Transverse colon (tissue), 4 donors: ENCODE data around the gene TTN. TPM values are rescaled to one million over a fixed set of nuclear protein-coding genes. Genes with fewer than 3 reads are reported as not detected.
A peak's percentile ranks its signal among the peaks of the same experiment; 100 is the strongest.

Source experiments
- DNase-seq: peaks from one replicate; pipeline ENCODE4 v3.0.0-alpha.2; 2019
- H3K27ac ChIP-seq, 4 donors: fragments of 200-600 bp; sonication (generic); 2 replicates each; pipeline ENCODE4 v1.5.1; 2016 to 2018; ENCODE audit warnings: inconsistent platforms in 4 of 4
- H3K27me3 ChIP-seq: fragments of 200-600 bp; sonication (generic); 2 replicates; pipeline ENCODE4 v1.5.1; 2017; ENCODE audit warnings: inconsistent platforms
- H3K36me3 ChIP-seq, 4 donors: fragments of 200-600 bp; sonication (generic); 2 replicates each; pipeline ENCODE4 v1.5.1; 2017 to 2019; ENCODE audit warnings: inconsistent platforms in 4 of 4
- H3K4me1 ChIP-seq, 4 donors: fragments of 200-600 bp; sonication (generic); 2 replicates each; pipeline ENCODE4 v1.5.1; 2017 to 2020; ENCODE audit warnings: inconsistent platforms in 4 of 4
- H3K4me3 ChIP-seq, 4 donors: fragments of 200-600 bp; sonication (generic); 1 replicate in 1 of 4; 2 replicates in 3 of 4; pipeline versions ENCODE4 v1.5.1 to v1.6.1; 2017 to 2019; ENCODE audit warnings: inconsistent platforms in 4 of 4
- H3K9me3 ChIP-seq, 2 donors: fragments of 200-600 bp; sonication (generic); 2 replicates each; pipeline ENCODE4 v1.5.1; 2017 to 2019; ENCODE audit warnings: inconsistent platforms in 2 of 2
- EP300 ChIP-seq: sonication (generic); formaldehyde crosslinking; IDR thresholded peaks from one replicate; pipeline ENCODE4 v1.6.1; 2017; ENCODE audit warnings: antibody characterized with exemption, low read depth
- POLR2A ChIP-seq: fragments of 450-650 bp; IDR thresholded peaks from one replicate; pipeline ENCODE4 v1.6.1; 2016; ENCODE audit warnings: antibody characterized with exemption, mild to moderate bottlenecking, moderate library complexity
- POLR2AphosphoS5 ChIP-seq, 3 donors: sonication (generic); formaldehyde crosslinking; IDR thresholded peaks; one replicate each; pipeline ENCODE4 v1.6.1; 2016; ENCODE audit warnings: antibody characterized with exemption in 3 of 3
- WGBS, 2 donors: methylation state at CpG; one replicate each; pipeline ENCODE4 v1.1.5; 2018; ENCODE audit warnings: low coverage in 1 of 2; 5-methylcytosine and 5-hydroxymethylcytosine counted together
- in situ Hi-C, 4 donors: fragments of 200-750 bp; cut with MboI; loops; one replicate each; pipeline versions ENCODE4 v1.15.0 to v1.15.1; 2017; ENCODE audit warnings: low sequenced_read_pairs in 3 of 4, low pct_ligation_motif_present in 1 of 4, low pct_unique_long_range_greater_than_20kb in 1 of 4
- intact Hi-C: fragments of 100-400 bp; cut with DNase I; formaldehyde crosslinking; loops from one replicate; pipeline ENCODE4 v1.15.1; 2023; ENCODE audit warnings: low total_unique reads
- total RNA-seq, 4 donors: library from RNA; depleted of rRNA; stranded (reverse); fragments of >200 nt; gene quantifications; one replicate each; pipeline ENCODE4 v1.1.0, GENCODE V29; 2016
- TF ChIP-seq, protein P1 (sequence below), 5 experiments: fragments of 200-600 bp in 3 of 5; fragments of 450-650 bp in 2 of 5; sonication (generic) in 3 of 5; IDR thresholded peaks; 1 replicate in 2 of 5; 2 replicates in 3 of 5; pipeline ENCODE4 v1.5.1; 2016 to 2017; ENCODE audit warnings: antibody characterized with exemption in 5 of 5, inconsistent platforms in 3 of 5, mild to moderate bottlenecking in 2 of 5, moderate library complexity in 1 of 5

The TTN gene
- total RNA-seq, 4 donors from 2014 or later: 6.2 to 43.4 (median 18.1) TPM

DNA sequence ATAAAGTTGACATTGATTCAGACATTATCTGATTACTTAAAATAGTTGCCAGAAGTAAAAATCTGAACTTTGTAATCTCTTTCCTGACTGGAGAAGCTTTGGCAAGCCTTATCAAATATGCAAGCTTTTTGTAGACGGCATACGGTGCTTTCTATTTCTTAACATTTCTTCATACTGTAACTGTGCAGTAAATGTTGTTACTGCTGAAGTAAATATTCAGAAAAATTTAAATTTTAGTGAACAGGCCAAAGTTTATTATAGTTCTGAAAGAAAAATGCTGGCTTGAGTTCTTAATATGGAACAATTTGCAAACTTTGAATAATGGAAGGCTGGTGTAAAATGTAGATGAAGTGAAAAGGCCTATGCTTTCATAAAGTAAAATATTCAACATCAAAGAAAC is 1.8 kb downstream of the TTN start:
- in situ Hi-C loops: no loop called here

DNA sequence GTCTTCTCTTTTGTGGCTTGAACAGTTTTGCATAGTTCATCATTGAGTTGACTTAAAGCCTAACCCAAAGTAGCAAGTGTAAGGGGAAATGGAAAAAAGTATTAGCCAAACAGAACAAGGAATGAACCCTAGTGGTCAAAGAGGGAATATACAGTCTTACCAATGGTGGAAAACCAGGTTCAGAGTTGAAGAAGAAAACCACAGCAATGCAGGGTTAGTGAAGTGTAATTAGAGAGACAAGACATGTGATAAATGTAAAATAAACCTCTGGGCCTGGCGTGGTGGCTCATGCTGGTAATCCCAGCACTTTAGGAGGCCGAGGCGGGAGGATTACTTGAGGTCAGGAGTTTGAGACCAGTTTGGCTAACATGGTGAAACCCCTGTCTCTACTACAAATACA is 2.4 kb downstream of the TTN start:
- Histone ChIP-seq H3K4me3 (no peak overlapping the region), H3K36me3 (no peaks in the 10 kb centered on the region), H3K27ac (no peak overlapping the region), H3K4me1 (no peaks in the 10 kb centered on the region), H3K27me3 (no peaks in the 10 kb centered on the region), H3K9me3 (no peaks in the 10 kb centered on the region)
- TF ChIP-seq, protein P1, sequence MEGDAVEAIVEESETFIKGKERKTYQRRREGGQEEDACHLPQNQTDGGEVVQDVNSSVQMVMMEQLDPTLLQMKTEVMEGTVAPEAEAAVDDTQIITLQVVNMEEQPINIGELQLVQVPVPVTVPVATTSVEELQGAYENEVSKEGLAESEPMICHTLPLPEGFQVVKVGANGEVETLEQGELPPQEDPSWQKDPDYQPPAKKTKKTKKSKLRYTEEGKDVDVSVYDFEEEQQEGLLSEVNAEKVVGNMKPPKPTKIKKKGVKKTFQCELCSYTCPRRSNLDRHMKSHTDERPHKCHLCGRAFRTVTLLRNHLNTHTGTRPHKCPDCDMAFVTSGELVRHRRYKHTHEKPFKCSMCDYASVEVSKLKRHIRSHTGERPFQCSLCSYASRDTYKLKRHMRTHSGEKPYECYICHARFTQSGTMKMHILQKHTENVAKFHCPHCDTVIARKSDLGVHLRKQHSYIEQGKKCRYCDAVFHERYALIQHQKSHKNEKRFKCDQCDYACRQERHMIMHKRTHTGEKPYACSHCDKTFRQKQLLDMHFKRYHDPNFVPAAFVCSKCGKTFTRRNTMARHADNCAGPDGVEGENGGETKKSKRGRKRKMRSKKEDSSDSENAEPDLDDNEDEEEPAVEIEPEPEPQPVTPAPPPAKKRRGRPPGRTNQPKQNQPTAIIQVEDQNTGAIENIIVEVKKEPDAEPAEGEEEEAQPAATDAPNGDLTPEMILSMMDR (IDR thresholded peaks at IDR 0.05): peak; percentile 22 to 56 (median 40)
- TF ChIP-seq EP300: no peak
- no peak for TF ChIP-seq POLR2AphosphoS5 (IDR thresholded peaks at IDR 0.05)
- TF ChIP-seq POLR2A: no peak
- no peak for DNase-seq
- intact Hi-C loops (no loop called here), in situ Hi-C loops (no loop called here)
- 70% methylated on average over 3 of the region's 3 CpGs for WGBS, 2 donors

More for the DNA sequence above, 1.8 kb downstream of the TTN start:
- no peak overlapping the region for H3K27ac ChIP-seq
- DNase-seq: no peak
- intact Hi-C loops: no loop called here
- no peak overlapping the region for H3K4me3 ChIP-seq
- no peaks in the 10 kb centered on the region for H3K9me3 ChIP-seq
- H3K4me1 ChIP-seq: no peaks in the 10 kb centered on the region
- H3K36me3 ChIP-seq: no peaks in the 10 kb centered on the region
- 85 to 87% methylated on average over 2 of the region's 2 CpGs for WGBS, 2 donors
- H3K27me3 ChIP-seq: no peaks in the 10 kb centered on the region
- TF ChIP-seq EP300 (no peak), POLR2AphosphoS5 (IDR thresholded peaks at IDR 0.05) (no peak), POLR2A (no peak)
- TF ChIP-seq, protein P1 (IDR thresholded peaks at IDR 0.05): no peak

DNA sequence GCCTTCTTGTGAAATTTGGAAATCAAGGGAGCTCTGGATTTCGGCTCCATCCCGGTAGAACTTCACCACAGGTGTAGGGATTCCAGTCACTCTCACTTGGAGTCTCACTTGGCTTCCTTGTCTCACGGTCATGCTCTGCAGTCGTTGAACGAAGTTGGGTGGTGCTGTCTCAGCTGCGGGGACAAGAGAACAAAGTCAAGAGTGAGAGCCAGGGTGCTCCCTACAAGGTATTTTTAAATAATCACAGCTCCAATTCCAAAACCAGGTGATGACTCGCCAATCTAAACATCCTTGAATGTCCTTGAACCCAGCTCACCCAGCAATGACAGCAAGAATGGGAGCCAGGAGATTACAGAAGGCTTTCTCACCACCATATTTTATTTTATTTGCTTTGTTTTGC is 6.7 kb downstream of the TTN start:
- in situ Hi-C loops: no loop called here
- no peak for DNase-seq
- 33 to 84% methylated on average over 1 to 7 of the region's 7 CpGs for WGBS, 2 donors
- Histone ChIP-seq H3K4me1 (no peaks in the 10 kb centered on the region), H3K27me3 (no peaks in the 10 kb centered on the region), H3K4me3 (no peak overlapping the region), H3K27ac (no peak overlapping the region), H3K9me3 (no peaks in the 10 kb centered on the region), H3K36me3 (no peaks in the 10 kb centered on the region)
- TF ChIP-seq EP300: no peak
- no peak for TF ChIP-seq POLR2AphosphoS5 (IDR thresholded peaks at IDR 0.05)
- TF ChIP-seq, protein P1 (IDR thresholded peaks at IDR 0.05): no peak
- TF ChIP-seq POLR2A: no peak
- intact Hi-C loops: no loop called here

DNA sequence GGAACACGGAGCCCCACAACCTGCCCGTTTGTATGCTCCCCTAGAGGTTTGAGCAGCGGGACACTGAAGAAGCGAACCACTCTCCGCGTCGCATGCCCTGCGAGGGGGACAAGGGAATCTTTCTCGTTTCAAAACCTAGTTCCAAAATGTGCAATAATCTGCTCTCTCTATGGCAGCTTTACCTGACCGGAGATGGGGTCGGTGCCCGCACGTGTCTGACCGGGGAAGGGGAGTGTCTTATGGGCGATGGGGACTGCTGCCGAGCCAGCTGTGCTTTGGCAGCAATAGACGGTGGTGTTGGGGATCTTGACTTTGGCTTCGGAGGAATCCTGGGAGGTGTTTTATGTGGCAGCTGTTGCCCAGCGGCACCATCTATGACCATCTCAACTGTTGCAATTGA is 7.9 kb downstream of the TTN start:
- Histone ChIP-seq H3K4me1 (no peaks in the 10 kb centered on the region), H3K4me3 (no peak overlapping the region), H3K9me3 (no peaks in the 10 kb centered on the region), H3K36me3 (no peaks in the 10 kb centered on the region), H3K27me3 (no peaks in the 10 kb centered on the region), H3K27ac (no peak overlapping the region)
- in situ Hi-C loops (loop anchor here in 1 of 4 donors (10.0 kb wide), 1 partner anchor 115 kb away; no protein-coding TSS in a partner anchor), intact Hi-C loops (loop anchor here (10.0 kb wide), 1 partner anchor 115 kb away; no protein-coding TSS in a partner anchor)
- 94 to 100% methylated on average over 2 to 19 of the region's 19 CpGs for WGBS, 2 donors
- TF ChIP-seq POLR2AphosphoS5 (IDR thresholded peaks at IDR 0.05) (no peak), EP300 (no peak), POLR2A (no peak)
- TF ChIP-seq, protein P1 (IDR thresholded peaks at IDR 0.05): no peak
- DNase-seq: no peak
